T-helper 17 cell (primary cell): ENCODE results near the gene MLF2. TPM values are rescaled to one million over a fixed set of nuclear protein-coding genes. Genes with fewer than 3 reads are reported as not detected.
"Not testable (repeated sequence)": the region's sequence is repeated elsewhere in the genome, so short reads cannot be mapped to it uniquely, and the experiment has no call there.

Source experiments
- ATAC-seq: fragments of 150-1000 bp; cut with Tn5 transposase; 2 replicates; pipeline ENCODE4 v1.10.0; 2021; ENCODE audit warnings: mild to moderate bottlenecking, moderate library complexity
- DNase-seq, 3 donors: peaks; one replicate each; pipeline versions ENCODE4 v3.0.0 to v3.0.0-alpha.2; 2020 to 2021
- H3K9me3 ChIP-seq: one replicate; pipeline ENCODE4 v1.7.0; 2013; ENCODE audit warnings: low read length, mild to moderate bottlenecking; ENCODE audit not compliant: control insufficient read depth, poor library complexity, severe bottlenecking
- H3K27ac Mint-ChIP-seq: one replicate; pipeline ENCODE4 v1.8.0; 2022; ENCODE audit warnings: mild to moderate bottlenecking, moderate library complexity, mixed read lengths
- H3K27me3 Mint-ChIP-seq: one replicate; pipeline ENCODE4 v1.8.0; 2022; ENCODE audit warnings: mixed read lengths
- H3K36me3 Mint-ChIP-seq: one replicate; pipeline ENCODE4 v1.8.0; 2022; ENCODE audit warnings: low read depth, mixed read lengths
- H3K4me1 Mint-ChIP-seq: one replicate; pipeline ENCODE4 v1.8.0; 2022; ENCODE audit warnings: mild to moderate bottlenecking, mixed read lengths
- H3K4me3 Mint-ChIP-seq: one replicate; pipeline ENCODE4 v1.8.0; 2022; ENCODE audit warnings: mild to moderate bottlenecking, moderate library complexity, mixed read lengths
- total RNA-seq, 4 donors: library from RNA in 2 of 4; stranded (reverse) in 2 of 4; gene quantifications; one replicate each; pipeline ENCODE4 v1.2.3 and lab custom pipeline; 2022 to 2026

MLF2 gene
- total RNA-seq, 2 donors from 2014 or later: 104 to 108 TPM

DNA sequence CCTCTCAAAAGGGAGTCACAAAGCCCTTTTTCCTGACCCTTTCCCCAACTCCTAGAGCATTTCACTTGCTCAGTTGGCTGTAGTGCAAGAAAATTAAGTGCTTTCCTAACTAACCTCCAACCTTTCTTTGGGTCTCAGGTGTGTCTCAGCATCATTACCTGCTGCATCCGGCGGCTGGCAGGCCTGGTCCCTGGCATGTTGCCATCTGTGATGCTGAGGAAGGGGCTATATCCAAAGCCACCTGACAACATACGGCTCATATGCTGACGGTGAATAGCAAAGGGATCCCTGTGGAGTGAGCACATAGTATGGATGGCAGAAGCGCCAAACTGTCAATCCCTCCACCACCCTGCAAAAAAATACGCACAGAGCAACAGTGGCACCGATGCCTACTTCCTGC is 1.2 kb downstream of the MLF2 start:
- H3K4me1 Mint-ChIP-seq: peaks cover 28% of the 10 kb centered on the region
- peak overlapping the region; percentile 96 for H3K4me3 Mint-ChIP-seq
- peaks cover 12% of the 10 kb centered on the region for H3K36me3 Mint-ChIP-seq
- DNase-seq (no peak), ATAC-seq (no peak)
- no peaks in the 10 kb centered on the region for H3K9me3 ChIP-seq
- H3K27ac Mint-ChIP-seq: peak overlapping the region; percentile 93
- no peaks in the 10 kb centered on the region for H3K27me3 Mint-ChIP-seq

DNA sequence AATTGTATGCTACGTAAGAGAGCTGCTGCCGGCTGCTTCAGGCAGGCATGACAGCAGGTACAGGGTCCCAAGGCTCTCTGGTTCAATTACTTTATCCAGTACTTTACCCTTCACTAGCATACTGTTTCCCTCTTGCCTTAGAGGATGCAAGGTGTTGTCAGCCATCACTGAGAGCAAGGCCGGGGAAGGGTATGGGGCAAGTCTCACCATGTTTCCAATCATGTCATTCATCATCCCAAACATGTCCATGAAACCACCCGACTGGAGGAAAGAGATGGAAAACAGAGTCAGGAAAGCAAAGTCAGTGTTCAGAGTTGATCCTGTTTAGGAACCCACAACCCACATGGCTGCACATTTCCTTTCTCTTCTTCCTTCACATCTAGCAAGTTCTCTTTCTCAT is 2.4 kb downstream of the MLF2 start:
- Mint-ChIP-seq H3K27me3 (no peaks in the 10 kb centered on the region), H3K4me1 (peaks cover 29% of the 10 kb centered on the region), H3K27ac (peak overlapping the region; percentile 93), H3K4me3 (no peak overlapping the region), H3K36me3 (peaks cover 12% of the 10 kb centered on the region)
- no peak for DNase-seq
- no peak for ATAC-seq
- no peaks in the 10 kb centered on the region for H3K9me3 ChIP-seq

DNA sequence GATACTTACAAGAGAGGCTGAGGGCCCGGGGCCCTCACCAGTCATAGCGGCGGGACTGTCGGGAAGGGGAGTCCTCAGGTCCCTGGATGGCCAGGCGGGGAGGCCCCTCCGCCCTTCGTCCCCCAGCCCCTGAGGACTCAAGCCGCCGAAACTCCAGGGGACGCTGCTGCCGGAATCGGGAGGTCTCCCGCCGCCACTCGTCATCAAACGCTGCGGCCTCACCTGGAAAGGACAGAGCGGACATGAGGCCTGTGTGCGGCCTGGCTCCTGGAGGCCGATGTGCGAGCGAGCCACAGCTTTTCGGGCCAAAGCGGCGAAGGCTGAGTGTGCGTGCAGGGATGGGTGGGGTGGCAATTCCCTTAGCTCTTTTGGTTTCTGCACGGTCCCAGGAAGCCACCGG is 4.2 kb downstream of the MLF2 start:
- no peaks in the 10 kb centered on the region for H3K27me3 Mint-ChIP-seq
- no peak overlapping the region for H3K4me3 Mint-ChIP-seq
- H3K4me1 Mint-ChIP-seq: peaks cover 32% of the 10 kb centered on the region
- DNase-seq (no peak), ATAC-seq (no peak)
- H3K36me3 Mint-ChIP-seq: peaks cover 12% of the 10 kb centered on the region
- H3K27ac Mint-ChIP-seq: peak overlapping the region; percentile 63
- H3K9me3 ChIP-seq: no peaks in the 10 kb centered on the region

DNA sequence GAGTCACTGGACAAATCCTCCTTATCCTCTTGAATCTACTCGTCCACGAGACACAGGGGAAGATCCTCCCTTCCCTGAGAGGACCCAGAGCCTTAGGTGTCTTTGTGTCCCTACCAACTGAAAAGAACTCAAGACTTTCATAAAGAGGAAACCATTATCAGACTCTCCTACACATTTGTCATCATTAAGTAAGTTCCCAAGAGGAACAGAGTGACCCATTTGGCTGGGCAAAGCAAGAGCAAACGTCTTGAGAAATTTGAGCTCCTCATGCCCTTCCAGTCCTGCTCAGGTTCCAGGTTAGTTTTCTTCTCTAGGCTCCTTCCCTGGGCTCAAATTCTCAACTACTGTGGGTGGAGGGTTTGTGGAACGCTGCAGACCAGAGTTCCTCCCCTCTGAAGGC is 5.7 kb downstream of the MLF2 start:
- no peaks in the 10 kb centered on the region for H3K27me3 Mint-ChIP-seq
- H3K4me3 Mint-ChIP-seq: no peak overlapping the region
- H3K27ac Mint-ChIP-seq: peak overlapping the region; percentile 63
- no peak for ATAC-seq
- H3K36me3 Mint-ChIP-seq: peaks cover 12% of the 10 kb centered on the region
- H3K9me3 ChIP-seq: no peaks in the 10 kb centered on the region
- DNase-seq: no peak
- peaks cover 19% of the 10 kb centered on the region for H3K4me1 Mint-ChIP-seq

DNA sequence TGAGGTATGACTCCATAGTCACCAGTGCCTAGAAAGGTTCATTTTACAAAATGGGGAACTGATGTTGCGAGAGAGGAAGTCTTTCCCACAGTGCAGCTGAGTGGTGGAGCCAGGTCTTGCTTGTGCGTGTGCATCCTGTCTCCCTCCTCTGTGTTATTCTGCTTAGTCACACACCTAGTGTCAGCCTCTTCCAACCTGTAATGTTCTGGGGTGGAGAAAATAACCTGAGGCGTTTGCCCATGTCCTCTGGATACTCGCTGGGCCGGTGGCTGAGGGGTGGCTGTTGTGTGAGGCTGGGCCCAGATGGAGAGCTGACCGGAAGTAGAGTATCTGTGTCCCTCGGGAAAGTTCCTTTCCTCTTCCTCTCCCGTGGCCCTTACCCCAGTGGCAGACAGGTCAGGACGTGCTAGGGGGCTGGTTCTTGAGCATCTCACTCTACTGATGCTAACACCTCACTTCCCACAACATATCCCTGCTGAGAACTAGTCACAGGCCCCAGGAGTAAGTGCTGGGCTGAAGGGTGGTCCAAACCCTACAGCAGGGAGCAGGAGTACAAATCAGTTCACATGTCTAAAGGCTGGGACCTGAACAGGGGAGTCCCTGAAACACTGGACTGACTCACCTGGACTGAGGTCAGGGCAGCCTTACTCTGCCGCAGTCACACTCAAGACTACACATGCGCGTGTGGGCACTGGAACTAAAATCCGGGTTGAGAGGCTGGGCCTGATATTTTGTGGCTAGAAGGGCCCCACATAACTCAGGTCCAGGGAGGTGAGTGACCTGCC is 7.0 kb downstream of the MLF2 start:
- peaks cover 12% of the 10 kb centered on the region for H3K36me3 Mint-ChIP-seq
- H3K9me3 ChIP-seq: no peaks in the 10 kb centered on the region
- H3K4me1 Mint-ChIP-seq: peaks cover 13% of the 10 kb centered on the region
- H3K27ac Mint-ChIP-seq: peak overlapping the region; percentile 94
- H3K27me3 Mint-ChIP-seq: no peaks in the 10 kb centered on the region
- no peak for DNase-seq
- no peak overlapping the region for H3K4me3 Mint-ChIP-seq
- peak; percentile 85 for ATAC-seq

DNA sequence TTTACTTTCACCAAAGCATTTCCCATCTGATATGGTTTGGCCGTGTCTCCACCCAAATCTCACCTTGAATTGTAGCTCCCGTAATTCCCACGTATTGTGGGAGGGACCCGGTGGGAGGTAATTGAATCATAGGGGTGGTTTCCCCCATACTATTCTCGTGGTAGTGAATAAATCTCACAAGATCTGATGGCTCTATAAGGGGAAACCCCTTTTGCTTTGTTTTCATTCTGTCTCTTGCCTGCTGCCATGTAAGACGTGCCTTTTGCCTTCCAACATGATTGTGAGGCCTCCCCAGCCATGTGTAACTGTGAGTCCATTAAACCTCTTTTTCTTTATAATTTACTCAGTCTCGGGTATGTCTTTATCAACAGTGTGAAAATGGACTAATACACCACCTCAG is 9.6 kb downstream of the MLF2 start:
- H3K27ac Mint-ChIP-seq, H3K36me3 Mint-ChIP-seq, H3K4me3 Mint-ChIP-seq, H3K27me3 Mint-ChIP-seq, DNase-seq, ATAC-seq, H3K9me3 ChIP-seq: not testable (repeated sequence)
- H3K4me1 Mint-ChIP-seq: peaks cover 11% of the 10 kb centered on the region

DNA sequence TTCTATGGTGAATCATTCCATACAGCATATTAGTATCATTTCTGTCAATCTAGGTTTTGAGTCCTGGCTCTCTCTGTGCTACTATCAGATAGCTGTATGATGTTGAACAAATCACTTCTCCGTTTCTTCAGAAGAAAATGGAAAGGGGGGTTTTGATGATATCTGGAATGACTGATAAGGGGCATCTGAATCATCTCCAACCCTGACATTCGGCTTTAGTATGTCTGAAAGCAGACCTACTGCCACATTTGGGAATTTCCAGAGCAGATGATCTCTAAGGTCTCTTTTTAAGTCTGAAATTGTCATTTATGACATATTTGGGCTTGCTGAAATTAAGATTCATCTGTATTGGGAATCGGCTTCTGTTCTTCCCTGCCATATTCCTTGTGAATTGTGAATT is 10.1 kb downstream of the MLF2 start:
- H3K4me1 Mint-ChIP-seq: peaks cover 11% of the 10 kb centered on the region
- DNase-seq (no peak), ATAC-seq (no peak)
- no peaks in the 10 kb centered on the region for H3K9me3 ChIP-seq
- H3K27me3 Mint-ChIP-seq: no peaks in the 10 kb centered on the region
- peaks cover 4% of the 10 kb centered on the region for H3K36me3 Mint-ChIP-seq
- H3K27ac Mint-ChIP-seq: no peak overlapping the region
- no peak overlapping the region for H3K4me3 Mint-ChIP-seq

DNA sequence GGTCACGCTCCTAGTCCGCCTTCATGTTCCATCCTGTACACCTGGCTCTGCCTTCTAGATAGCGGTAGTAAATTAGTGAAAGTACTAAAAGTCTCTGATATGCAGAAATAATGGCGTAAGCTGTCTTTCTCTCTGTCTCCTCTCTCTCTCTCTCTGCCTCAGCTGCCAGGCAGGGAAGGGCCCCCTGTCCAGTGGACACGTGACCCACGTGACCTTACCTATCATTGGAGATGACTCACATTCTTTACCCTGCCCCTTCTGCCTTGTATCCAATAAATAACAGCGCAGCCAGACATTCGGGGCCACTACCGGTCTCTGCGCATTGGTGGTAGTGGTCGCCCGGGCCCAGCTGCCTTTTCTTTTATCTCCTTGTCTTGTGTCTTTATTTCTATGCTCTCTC is 10.9 kb downstream of the MLF2 start:
- not testable (repeated sequence) for ATAC-seq

DNA sequence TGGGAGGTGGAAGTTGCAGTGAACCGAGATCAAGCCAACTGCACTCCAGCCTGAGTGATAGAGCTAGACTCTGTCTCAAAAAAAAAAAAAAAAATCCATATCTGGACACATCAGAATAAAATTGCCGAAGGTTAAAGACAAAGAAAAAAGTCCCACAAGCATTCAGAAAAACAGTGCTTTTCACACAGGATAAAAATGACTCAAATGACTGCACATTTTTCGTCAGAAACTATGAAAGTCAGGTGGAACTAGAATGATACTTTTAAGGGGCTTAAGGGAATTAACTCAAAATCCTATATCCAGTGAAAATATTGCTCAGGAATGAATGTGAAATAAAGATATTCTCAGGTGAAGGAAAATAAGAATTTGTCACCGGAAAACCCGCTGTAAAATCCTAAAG is 16.2 kb downstream of the MLF2 start:
- ATAC-seq (no peak), DNase-seq (no peak)
- peaks cover 4% of the 10 kb centered on the region for H3K4me1 Mint-ChIP-seq
- H3K27me3 Mint-ChIP-seq: no peaks in the 10 kb centered on the region
- no peak overlapping the region for H3K4me3 Mint-ChIP-seq
- H3K36me3 Mint-ChIP-seq: no peaks in the 10 kb centered on the region
- no peaks in the 10 kb centered on the region for H3K9me3 ChIP-seq
- no peak overlapping the region for H3K27ac Mint-ChIP-seq

More for the DNA sequence above, 10.9 kb downstream of the MLF2 start:
- not testable (repeated sequence) for H3K27me3 Mint-ChIP-seq, H3K9me3 ChIP-seq, H3K36me3 Mint-ChIP-seq, DNase-seq, H3K4me1 Mint-ChIP-seq, H3K27ac Mint-ChIP-seq
- H3K4me3 Mint-ChIP-seq: peak overlapping the region; percentile 34

DNA sequence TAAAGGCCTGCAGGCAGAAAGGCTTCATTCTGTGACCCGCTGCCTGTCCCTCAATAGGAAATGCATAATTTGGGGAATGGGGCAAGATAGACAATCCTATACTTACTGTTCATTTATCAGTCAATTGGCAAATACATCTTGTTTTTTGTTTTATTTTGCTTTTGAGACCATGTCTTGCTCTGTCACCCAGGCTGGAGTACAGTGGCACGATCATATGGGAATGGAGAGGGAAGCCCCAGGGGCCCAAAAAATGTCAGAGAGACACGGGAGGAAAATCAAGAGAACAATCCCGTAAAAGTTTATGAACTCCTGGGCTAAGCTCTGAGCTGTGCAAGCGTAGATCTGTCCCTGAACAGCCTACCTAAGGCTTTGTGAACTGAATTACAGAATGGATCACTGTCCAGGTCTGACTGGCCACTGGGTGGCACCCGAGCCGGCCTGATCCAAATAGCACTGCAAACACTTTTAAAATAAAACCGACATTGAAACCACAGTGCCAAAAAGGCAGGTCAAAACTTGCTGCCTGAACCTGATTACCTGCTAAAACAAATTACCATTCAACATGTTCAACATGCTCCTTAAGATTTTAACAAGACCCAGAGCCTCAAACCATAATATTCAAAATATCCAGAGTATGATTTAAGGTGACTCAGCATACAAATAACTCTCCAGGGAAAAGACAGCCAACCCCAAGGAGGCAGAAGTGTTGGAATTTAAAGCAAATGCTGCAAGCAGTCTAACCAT is 17.3 kb downstream of the MLF2 start:
- Mint-ChIP-seq H3K36me3 (peaks cover 5% of the 10 kb centered on the region), H3K4me1 (peaks cover 4% of the 10 kb centered on the region), H3K27ac (no peak overlapping the region), H3K4me3 (no peak overlapping the region), H3K27me3 (no peaks in the 10 kb centered on the region)
- no peak for DNase-seq
- no peaks in the 10 kb centered on the region for H3K9me3 ChIP-seq
- peak; percentile 58 for ATAC-seq

DNA sequence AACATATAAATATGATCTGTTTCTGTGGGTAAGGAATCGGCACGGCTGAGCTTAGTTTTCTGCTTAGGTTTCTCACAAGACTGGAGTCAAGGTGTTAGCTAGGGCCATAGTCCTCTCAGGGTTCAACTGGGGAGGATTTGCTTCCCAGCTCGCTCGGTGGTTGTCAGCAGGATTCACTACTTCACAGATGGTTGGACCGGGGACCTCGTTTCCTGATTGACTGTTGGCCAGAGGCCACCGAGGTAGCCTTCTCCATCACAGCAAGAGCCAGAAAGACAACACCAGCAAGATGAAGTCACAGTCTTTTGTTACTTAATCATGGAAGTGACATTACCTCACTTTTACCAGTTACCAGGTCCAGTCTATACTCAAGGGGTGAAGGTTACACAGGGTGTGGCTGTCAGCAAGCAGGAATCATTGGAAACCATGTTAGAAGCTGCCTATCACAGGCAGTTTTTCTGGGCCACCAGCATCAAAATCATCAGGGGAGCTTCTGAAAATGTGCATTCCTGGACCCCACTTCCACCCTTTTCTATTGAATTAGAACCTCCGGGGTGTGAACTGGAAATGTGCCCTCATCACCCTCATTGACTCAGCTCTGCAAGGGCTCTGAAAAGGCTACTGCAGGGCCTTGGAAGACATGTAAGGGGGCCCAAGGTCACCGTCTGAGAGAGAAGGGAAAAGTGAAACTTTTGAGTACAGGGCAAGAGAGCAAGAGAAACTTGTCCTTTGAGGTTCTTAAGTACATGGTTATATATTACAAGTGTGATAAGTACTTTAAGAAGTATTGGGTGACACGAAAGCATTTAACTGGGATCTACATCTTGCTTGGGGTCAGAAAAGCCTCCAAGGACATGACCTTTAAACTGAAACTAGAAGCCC is 18.2 kb downstream of the MLF2 start:
- no peak overlapping the region for H3K27ac Mint-ChIP-seq
- H3K36me3 Mint-ChIP-seq: peaks cover 5% of the 10 kb centered on the region

DNA sequence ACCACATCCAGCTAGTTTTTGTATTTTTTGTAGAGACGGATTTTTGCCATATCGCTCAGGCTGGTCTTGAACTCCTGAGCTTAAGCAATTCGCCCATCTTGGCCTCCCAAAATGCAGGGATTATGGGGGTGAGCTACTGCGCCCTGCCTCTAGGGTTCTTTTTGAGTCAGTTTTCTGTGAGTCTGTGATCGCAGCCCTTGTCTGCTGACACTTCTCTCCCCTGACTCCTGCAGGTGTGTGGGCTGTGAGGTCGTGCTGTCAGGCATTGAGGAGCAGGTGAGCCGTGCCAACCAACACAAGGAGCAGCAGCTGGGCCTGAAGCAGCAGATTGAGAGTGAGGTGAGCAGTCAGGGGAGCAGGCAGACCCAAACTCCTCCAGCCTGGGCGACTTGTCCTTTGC is 22.8 kb downstream of the MLF2 start:
- Mint-ChIP-seq H3K27me3 (no peaks in the 10 kb centered on the region), H3K4me3 (no peak overlapping the region), H3K27ac (peak overlapping the region; percentile 87), H3K4me1 (peaks cover 11% of the 10 kb centered on the region), H3K36me3 (peaks cover 5% of the 10 kb centered on the region)
- no peaks in the 10 kb centered on the region for H3K9me3 ChIP-seq
- DNase-seq: no peak
- ATAC-seq: no peak

More for the DNA sequence above, 18.2 kb downstream of the MLF2 start:
- ATAC-seq: no peak
- Mint-ChIP-seq H3K4me3 (no peak overlapping the region), H3K27me3 (no peaks in the 10 kb centered on the region), H3K4me1 (peaks cover 4% of the 10 kb centered on the region)
- DNase-seq: no peak
- H3K9me3 ChIP-seq: no peaks in the 10 kb centered on the region

DNA sequence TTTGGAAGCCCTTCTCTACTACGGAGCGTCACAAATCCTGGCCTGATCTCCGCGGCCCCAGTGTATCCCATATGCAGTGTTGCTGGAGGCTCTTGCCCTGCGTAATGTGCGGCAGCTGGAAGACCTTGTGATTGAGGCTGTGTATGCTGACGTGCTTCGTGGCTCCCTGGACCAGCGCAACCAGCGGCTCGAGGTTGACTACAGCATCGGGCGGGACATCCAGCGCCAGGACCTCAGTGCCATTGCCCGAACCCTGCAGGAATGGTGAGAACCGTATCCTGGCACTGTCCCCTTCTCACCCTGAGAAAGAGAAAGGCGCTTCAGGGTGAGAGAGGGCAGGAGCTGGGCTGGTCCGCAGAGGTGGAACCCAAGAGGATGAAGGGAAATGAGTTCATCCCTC is 23.8 kb downstream of the MLF2 start:
- peaks cover 15% of the 10 kb centered on the region for H3K4me1 Mint-ChIP-seq

More for the DNA sequence above, 23.8 kb downstream of the MLF2 start:
- no peak for DNase-seq
- ATAC-seq: no peak
- H3K4me3 Mint-ChIP-seq: no peak overlapping the region
- H3K36me3 Mint-ChIP-seq: peaks cover 5% of the 10 kb centered on the region
- no peaks in the 10 kb centered on the region for H3K27me3 Mint-ChIP-seq
- no peaks in the 10 kb centered on the region for H3K9me3 ChIP-seq
- no peak overlapping the region for H3K27ac Mint-ChIP-seq
